Measurements from ENCODE around the gene CSPG4. TPM values are rescaled to one million over a fixed set of nuclear protein-coding genes. Genes with fewer than 3 reads are reported as not detected.

The CSPG4 gene
- total and polyA plus RNA-seq, 2 of the 4 experiments (the other 2 are of a cell fraction) = 12.4 to 28.4 TPM

GRCh38 chr15:75696854-75697259 is 15.8 kb downstream of the CSPG4 start:
- intact Hi-C loops (cut with micrococcal nuclease) (no loop called here), in situ Hi-C loops (cut with MboI; ENCODE audit: low sequenced_read_pairs) (no loop called here), dilution Hi-C loops (cut with HindIII; ENCODE audit: low sequenced_read_pairs, unreplicated experiment) (no loop called here)
- BruUV-seq (replicated peaks) = no TSS peak
- no peak overlapping the region for H2BK5ac ChIP-seq (ENCODE audit: low read depth, low read length, poor library complexity, severe bottlenecking)
- ChIA-PET CTCF (no interaction called here), POLR2A (ENCODE audit: unreplicated experiment) (no interaction called here)
- H3K56ac ChIP-seq (ENCODE audit: extremely low read depth, insufficient read depth, low read length) = no peak overlapping the region
- ATAC-seq (ENCODE audit: low read depth) (no peak), DNase-seq (no peak)
- no peak overlapping the region for H3K4me2 ChIP-seq (ENCODE audit: low read depth, low read length)
- H3K27me3 ChIP-seq (ENCODE audit: control insufficient read depth, insufficient read depth, low read length) = no peaks in the 10 kb centered on the region
- no peak for TF ChIP-seq CHD1 (IDR thresholded peaks at IDR 0.05; ENCODE audit: low read depth, low read length)
- no peak for TF ChIP-seq NFE2L2 (IDR thresholded peaks at IDR 0.05; ENCODE audit: low read depth, low read length)
- TF ChIP-seq SMC3 (IDR thresholded peaks at IDR 0.05; ENCODE audit: low read depth, low read length) = no peak
- no peak overlapping the region for H2BK120ac ChIP-seq (ENCODE audit: low read depth, low read length)
- no peak overlapping the region for H4K5ac ChIP-seq (ENCODE audit: low read depth, low read length)
- peaks cover 9% of the 10 kb centered on the region for H3K9me1 ChIP-seq (ENCODE audit: insufficient read depth, low read length)
- H2AK5ac ChIP-seq (ENCODE audit: low read depth, low read length) = peak overlapping the region; percentile 95
- H2BK15ac ChIP-seq (ENCODE audit: low read depth, low read length) = no peak overlapping the region
- no peak overlapping the region for H3K9ac ChIP-seq (ENCODE audit: low read depth, low read length)
- H2AFZ ChIP-seq (replicated peaks; ENCODE audit: low read length, poor library complexity) = peak overlapping the region; percentile 18
- peaks cover 13% of the 10 kb centered on the region; the same call in 1 of the 2 replicates for H4K20me1 ChIP-seq (ENCODE audit: insufficient read depth, low read length)
- H3K4me1 ChIP-seq (ENCODE audit: control insufficient read depth, insufficient read depth, low read length) = peaks cover 38% of the 10 kb centered on the region
- no peak overlapping the region for H3K18ac ChIP-seq (ENCODE audit: low read depth, low read length)
- no peak overlapping the region; the same call in 1 of the 2 replicates for H3K23ac ChIP-seq (ENCODE audit: low read depth, low read length)
- no peaks in the 10 kb centered on the region for H3K36me3 ChIP-seq (ENCODE audit: control insufficient read depth, insufficient read depth, low read length)
- no peaks in the 10 kb centered on the region for H3K9me3 ChIP-seq (ENCODE audit: control insufficient read depth, insufficient read depth, low read length)
- 63% methylated on average over 5 of the region's 11 CpGs; no CpG with 5 or more reads in 1 of the 2 experiments for WGBS, 2 experiments (ENCODE audit: extremely low coverage in 2 of 2, insufficient read length in 1 of 2)
- no peak overlapping the region for H3K27ac ChIP-seq (ENCODE audit: insufficient read depth, low read length)
- no peak overlapping the region; the same call in 1 of the 2 replicates for H4K91ac ChIP-seq (ENCODE audit: insufficient read depth, low read depth, low read length)
- H3K14ac ChIP-seq (replicated peaks; ENCODE audit: low read depth, low read length) = 0 out of 2 replicates have a peak overlapping the region, but pooled peaks have one; percentile 52
- no peak overlapping the region for H2BK20ac ChIP-seq (ENCODE audit: low read depth, low read length)
- peak overlapping the region; percentile 5 for H2AK9ac ChIP-seq (replicated peaks; ENCODE audit: low read depth, low read length, poor library complexity)
- peaks cover 6 to 61% of the 10 kb centered on the region in 2 experiments; a peak in 3 of 4 replicates for H3K79me1 ChIP-seq (ENCODE audit: low read depth in 1 of 2, low read length in 2 of 2)
- H3K4ac ChIP-seq (ENCODE audit: low read depth, low read length) = peak overlapping the region; percentile 64; the same call in 1 of the 2 replicates
- no peak overlapping the region for H4K8ac ChIP-seq (ENCODE audit: low read depth in 2 of 2, low read length in 2 of 2)
- no peak overlapping the region for H3K4me3 ChIP-seq (ENCODE audit: insufficient read depth, low read depth, low read length)

Measured in IMR-90 (cell line).